ENCODE results near the gene GDF2.

Gene GDF2

GRCh38 chr10:47351899-47352815 is 29.9 kb downstream of the GDF2 start:
- DNase-seq (ENCODE audit: low read depth, low spot score): no peak

GRCh38 chr10:47353351-47353750 is 31.1 kb downstream of the GDF2 start:
- DNase-seq (ENCODE audit: low read depth, low spot score): no peak

DNA sequence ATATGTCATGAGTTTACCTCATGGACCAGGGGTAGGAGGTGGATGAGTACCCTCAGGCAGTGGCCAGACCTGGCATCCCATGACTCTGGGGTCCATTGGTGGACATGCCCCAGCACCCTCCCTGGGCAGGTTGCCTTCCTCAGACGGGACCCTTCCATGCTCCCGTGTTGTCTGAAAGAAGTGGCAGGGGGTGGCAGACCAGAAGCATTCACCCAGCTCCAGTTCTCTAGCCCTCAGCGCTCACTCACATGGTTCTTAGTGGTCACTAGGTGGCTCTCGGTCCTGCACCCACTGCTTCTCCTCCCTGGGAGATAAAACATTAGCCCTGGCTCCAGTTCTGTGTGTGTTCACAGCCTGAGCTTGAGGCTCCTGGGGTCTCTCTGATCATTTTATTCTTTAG is 31.9 kb downstream of the GDF2 start:
- DNase-seq (ENCODE audit: low read depth, low spot score): no peak

DNA sequence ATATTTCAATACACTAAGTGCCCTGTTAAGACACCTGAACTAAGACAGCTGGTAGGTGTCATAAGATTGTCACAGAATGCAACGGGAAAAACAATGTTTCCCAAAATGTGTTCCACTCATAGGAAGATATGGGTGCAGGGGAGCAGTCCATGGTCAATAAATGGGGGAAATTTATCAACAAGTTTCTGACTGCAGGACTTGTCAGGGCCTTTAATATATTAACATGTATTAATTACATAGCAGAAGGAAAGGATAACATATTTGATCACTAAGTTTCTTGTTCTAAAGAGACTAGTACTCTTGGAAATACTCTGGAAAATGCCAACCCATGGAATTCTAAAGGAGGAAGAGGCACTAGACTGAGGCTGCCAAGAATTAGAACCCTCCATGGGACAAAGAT is 32.6 kb downstream of the GDF2 start:
- DNase-seq (ENCODE audit: low read depth, low spot score): no peak

- no peak for DNase-seq (ENCODE audit: low read depth, low spot score)
Measured at GRCh38 chr10:47356708-47357107, 34.5 kb downstream of the GDF2 start.

DNA sequence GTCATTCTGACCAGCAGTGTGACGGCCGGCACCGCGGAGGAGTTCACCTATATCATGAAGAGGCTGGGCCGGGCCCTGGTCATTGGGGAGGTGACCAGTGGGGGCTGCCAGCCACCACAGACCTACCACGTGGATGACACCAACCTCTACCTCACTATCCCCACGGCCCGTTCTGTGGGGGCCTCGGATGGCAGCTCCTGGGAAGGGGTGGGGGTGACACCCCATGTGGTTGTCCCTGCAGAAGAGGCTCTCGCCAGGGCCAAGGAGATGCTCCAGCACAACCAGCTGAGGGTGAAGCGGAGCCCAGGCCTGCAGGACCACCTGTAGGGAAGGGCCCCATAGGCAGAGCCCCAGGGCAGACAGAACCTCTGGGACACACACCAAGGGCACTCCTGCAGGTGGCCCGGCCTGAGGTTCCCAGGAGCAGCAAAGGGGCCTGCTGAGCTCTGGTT is 34.9 kb downstream of the GDF2 start:
- no peak for DNase-seq (ENCODE audit: low read depth, low spot score)

DNA sequence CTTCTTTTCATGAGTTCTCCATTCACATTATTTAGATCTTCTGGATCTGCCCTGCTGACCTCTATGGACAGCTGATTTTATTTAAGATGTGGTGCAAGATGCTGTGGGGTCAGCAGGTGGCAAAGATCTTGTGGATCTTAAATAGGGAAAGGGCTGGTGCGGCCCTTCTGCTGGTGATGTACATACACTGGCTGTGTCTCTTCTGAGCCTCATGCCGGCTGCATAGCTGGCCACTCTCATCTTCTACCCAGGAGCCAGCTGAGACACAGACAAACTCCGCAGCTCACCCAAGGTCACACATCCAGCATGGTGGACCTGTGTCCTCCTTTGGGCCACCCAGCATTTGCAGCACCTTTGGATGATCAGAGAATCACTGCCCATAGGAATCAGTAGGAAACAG is 35.7 kb downstream of the GDF2 start:
- DNase-seq (ENCODE audit: low read depth, low spot score): no peak

DNA sequence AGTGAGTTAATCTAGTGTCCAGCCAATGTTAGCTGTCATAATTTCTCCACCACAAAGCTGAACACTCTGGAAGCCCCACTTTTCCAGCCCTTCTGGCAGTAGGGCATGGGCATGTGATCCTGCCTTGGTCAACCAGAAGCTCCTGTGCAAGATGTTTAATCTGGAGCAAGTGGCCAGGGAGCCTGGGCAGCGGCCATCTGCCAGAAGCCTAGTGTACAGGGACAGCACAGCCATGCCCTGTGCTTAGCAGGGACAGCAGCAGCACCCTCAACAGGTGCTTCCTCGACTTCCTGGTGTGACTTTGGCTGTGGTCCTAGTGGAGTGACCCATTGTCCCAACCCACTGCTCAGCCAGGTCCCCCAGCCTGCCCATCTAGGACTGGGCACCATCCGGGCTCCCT is 36.2 kb downstream of the GDF2 start:
- no peak for DNase-seq (ENCODE audit: low read depth, low spot score)

DNA sequence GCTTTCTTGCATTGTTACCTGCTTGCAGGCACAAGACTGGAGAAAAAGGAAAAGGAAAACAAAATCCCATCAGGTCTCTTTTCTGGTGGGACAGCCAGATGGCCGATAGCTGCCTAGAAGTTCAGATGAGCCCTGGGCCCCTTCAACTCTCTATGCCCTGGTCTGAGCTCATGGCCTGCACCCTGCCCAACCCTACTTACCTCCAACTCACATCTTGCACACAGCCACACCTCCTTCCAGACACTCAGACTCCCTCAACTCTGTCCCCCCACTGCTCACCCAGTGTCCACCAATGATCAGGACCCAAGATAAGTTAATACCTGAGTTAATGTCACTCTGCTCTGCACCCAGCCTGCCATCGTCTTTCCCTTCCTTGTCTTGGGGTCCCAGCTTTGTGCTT is 36.8 kb downstream of the GDF2 start:
- no peak for DNase-seq (ENCODE audit: low read depth, low spot score)

DNA sequence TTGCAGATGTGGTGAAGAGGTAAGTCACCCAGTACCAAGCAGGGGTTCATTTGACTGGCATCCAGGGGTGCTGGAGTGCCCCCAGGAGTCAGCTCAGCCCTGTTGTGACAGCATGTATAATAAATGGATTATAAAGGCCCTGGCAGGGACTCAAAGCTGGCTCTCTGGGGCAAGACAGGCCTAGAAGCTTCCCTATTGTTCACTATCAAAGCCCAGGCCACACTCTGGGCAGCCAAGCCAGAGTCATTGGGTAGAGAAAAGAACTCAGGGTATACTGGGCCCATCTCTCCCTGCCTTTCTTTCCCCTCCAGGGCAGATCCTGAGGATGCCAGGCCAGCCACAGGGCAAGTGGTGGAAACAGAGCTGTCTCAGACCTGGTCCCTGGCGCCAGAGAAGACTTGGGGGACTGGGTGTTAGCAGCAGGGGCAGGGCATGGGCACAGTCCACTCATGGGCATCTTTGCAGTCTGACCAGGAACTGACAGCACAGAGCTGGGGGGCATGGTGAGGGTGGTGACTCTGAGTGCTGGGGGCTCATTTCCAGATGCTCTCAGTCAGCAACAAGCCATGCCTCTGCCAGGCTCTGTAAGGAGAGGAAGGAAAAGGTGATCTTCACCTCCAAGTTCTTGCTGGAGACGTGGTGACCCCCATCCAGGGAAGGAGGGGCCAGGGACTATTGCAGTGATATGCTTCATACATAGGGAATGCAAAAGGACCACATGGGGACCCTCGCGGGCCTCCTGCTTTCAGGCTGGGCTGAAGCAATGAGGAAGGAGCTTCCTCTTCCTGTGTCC is 37.6 kb downstream of the GDF2 start:
- no peak for DNase-seq (ENCODE audit: low read depth, low spot score)

- DNase-seq (ENCODE audit: low read depth, low spot score): no peak
Measured at GRCh38 chr10:47360419-47361040, 38.3 kb downstream of the GDF2 start.

- no peak for DNase-seq (ENCODE audit: low read depth, low spot score)
Measured at GRCh38 chr10:47361293-47361692, 39.0 kb downstream of the GDF2 start.

DNA sequence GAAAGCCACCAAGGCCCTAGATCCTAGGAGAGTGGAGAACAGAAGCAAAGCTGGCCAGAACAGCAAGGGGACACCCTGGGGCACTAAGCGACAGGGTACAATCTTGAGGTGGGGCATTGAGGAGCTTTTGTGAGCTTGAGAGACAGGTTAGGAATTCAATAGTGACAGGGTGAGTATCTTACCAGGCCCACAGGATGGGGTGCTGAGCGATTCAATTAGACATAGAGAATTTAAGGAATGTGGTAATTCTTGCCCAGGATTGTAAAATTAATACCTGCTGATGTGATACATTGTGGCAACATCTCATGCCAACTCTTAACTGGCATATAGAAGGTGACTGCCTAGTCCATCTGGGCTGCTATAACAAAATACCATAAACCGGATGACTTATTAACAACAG is 39.9 kb downstream of the GDF2 start:
- DNase-seq (ENCODE audit: low read depth, low spot score): no peak

GRCh38 chr10:47363781-47364180 is 41.5 kb downstream of the GDF2 start:
- DNase-seq (ENCODE audit: low read depth, low spot score): no peak

GRCh38 chr10:47364366-47364765 is 42.1 kb downstream of the GDF2 start:
- no peak for DNase-seq (ENCODE audit: low read depth, low spot score)

DNA sequence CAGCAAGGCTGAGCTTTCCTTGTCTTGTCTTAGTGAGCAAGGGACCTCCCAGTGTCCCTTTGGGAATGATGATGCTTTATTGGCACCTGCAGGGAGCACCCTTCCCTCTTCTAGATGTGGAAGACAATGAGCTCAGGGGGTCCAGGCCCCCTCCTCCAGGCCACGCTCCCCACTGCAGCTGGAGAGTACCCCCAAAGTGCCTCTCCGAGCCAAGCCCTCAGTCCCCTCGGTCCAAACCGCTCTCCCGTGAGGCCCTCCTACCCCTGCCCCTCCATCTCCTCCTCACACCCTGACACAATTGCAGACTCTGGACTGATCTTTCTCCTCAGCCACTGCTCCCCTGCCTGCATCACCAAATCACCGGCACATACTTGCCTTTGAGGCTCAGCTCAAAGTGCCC is 42.7 kb downstream of the GDF2 start:
- DNase-seq (ENCODE audit: low read depth, low spot score): no peak

GRCh38 chr10:47365431-47366180 is 43.4 kb downstream of the GDF2 start:
- DNase-seq (ENCODE audit: low read depth, low spot score): no peak

DNA sequence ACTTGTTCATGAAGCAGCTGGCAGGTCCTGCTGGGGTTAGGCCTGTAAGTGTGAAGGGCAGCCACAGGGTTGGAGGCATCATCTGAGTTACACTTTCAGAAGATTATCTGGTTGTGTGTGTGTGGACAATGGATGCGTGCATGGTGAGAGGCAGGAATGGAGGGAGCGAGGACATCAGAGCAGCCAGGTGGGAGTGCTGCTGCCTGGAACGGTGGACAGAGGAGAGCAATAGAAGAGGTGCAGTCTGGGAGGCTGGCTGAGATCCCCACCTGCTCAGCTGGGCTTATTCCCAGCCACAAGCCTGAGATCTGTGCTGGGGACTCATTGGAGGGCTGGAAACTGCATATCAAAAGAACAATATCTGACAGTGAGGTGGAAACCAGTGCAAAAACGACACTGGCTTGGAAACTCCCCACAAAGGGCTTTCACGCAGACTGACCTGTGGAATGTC is 44.0 kb downstream of the GDF2 start:
- no peak for DNase-seq (ENCODE audit: low read depth, low spot score)

DNA sequence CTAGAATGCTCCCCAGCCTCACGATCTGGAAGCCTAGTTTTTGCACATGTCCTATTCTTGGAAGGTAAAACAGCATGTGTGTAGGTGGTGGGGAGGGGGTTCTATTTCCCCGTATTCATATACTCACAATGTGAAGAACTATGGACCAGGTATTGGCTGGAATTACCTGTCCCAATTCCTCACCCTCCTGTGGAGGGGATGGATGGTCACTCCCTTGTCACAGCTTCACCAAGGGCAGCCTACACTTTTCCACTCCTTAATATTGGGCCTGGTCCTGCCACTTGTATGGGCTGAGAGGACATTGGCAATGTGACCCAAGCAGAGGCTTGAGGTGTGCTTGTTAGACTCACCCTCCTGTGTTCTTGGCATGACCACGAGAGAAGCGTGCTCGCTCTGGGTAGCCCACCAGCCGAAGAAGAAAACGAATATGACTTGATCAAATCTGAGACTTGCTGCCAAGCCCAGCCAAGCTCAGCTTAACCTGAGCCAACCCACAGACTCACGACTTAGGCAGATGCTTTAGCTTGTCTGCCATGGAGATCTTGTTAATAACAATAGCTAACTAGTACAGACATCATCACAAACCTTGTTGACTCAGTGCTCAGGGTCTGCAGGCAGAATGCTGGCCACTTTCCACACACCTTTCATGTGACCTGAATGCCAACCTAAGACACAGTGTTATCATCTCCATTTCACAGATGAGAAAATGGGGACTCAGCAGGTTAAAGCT is 44.6 kb downstream of the GDF2 start:
- DNase-seq (ENCODE audit: low read depth, low spot score): no peak

- DNase-seq (ENCODE audit: low read depth, low spot score): no peak
Measured at GRCh38 chr10:47367646-47368045, 45.4 kb downstream of the GDF2 start.

All from activated CD4-positive, CD25-positive, alpha-beta regulatory T cell treated with anti-CD3 and anti-CD28 coated beads, Interleukin-2, amount 50 U/mL, for 16 hours (primary cell).